Keratinocyte (primary cell): Measurements from ENCODE around the gene GNB1. TPM values are rescaled to one million over a fixed set of nuclear protein-coding genes. Genes with fewer than 3 reads are reported as not detected.

Experiments
- DNase-seq: peaks from one replicate; pipeline ENCODE4 v3.0.0-alpha.2; 2011; ENCODE audit warnings: low read depth, missing footprints, low spot score
- FAIRE-seq: peaks from 2 replicates; lab custom pipeline; 2011; peaks lifted over from hg19 to GRCh38; lab: Jason Lieb, UNC
- H2AFZ ChIP-seq: 2 replicates; pipeline ENCODE4 v1.6.0; 2012; ENCODE audit warnings: low read length, control low read depth, inconsistent platforms; ENCODE audit not compliant: control insufficient read depth
- H3K27ac ChIP-seq: 2 replicates; pipeline ENCODE4 v1.5.1; 2011; ENCODE audit warnings: low read length; ENCODE audit not compliant: control insufficient read depth, insufficient read depth
- H3K27me3 ChIP-seq: 3 replicates; pipeline ENCODE4 v1.6.0; 2011; ENCODE audit warnings: low read length; ENCODE audit not compliant: control insufficient read depth, insufficient read depth; ENCODE audit errors: extremely low read depth
- H3K36me3 ChIP-seq, 2 experiments: 2 replicates in 1 of 2; 3 replicates in 1 of 2; pipeline ENCODE4 v1.5.1; 2011; ENCODE audit warnings: low read length in 2 of 2, mild to moderate bottlenecking in 1 of 2; ENCODE audit not compliant: control insufficient read depth in 2 of 2, insufficient read depth in 2 of 2; ENCODE audit errors: extremely low read depth in 1 of 2
- H3K4me1 ChIP-seq: 3 replicates; pipeline ENCODE4 v1.5.1; 2011; ENCODE audit warnings: low read length; ENCODE audit not compliant: control insufficient read depth, insufficient read depth; ENCODE audit errors: extremely low read depth
- H3K4me2 ChIP-seq: 3 replicates; pipeline ENCODE4 v1.6.0; 2011; ENCODE audit warnings: low read depth, low read length; ENCODE audit not compliant: control insufficient read depth, insufficient read depth; ENCODE audit errors: extremely low read depth
- H3K4me3 ChIP-seq, 3 experiments: fragments of 200-600 bp in 1 of 3; sonication (generic) in 1 of 3; 2 replicates in 2 of 3; 3 replicates in 1 of 3; pipeline ENCODE4 v1.5.1; 2011 to 2016; ENCODE audit warnings: low read length in 3 of 3, mild to moderate bottlenecking in 3 of 3, control low read depth in 2 of 3, inconsistent platforms in 1 of 3, low read depth in 1 of 3, mixed read lengths in 1 of 3, mixed run types in 1 of 3, moderate library complexity in 1 of 3; ENCODE audit not compliant: control insufficient read depth in 2 of 3, insufficient read depth in 2 of 3; ENCODE audit errors: extremely low read depth in 1 of 3
- H3K79me2 ChIP-seq: 2 replicates; pipeline ENCODE4 v1.6.0; 2012; ENCODE audit warnings: low read length; ENCODE audit not compliant: control insufficient read depth, insufficient read depth
- H3K9ac ChIP-seq: 3 replicates; pipeline ENCODE4 v1.6.0; 2011; ENCODE audit warnings: low read length; ENCODE audit not compliant: control insufficient read depth, insufficient read depth; ENCODE audit errors: extremely low read depth
- H3K9me1 ChIP-seq: 3 replicates; pipeline ENCODE4 v1.6.0; 2011; ENCODE audit warnings: low read length; ENCODE audit not compliant: control insufficient read depth, insufficient read depth; ENCODE audit errors: extremely low read depth
- H3K9me3 ChIP-seq: 2 replicates; pipeline ENCODE4 v1.5.1; 2012; ENCODE audit warnings: low read depth, low read length; ENCODE audit not compliant: control insufficient read depth
- H4K20me1 ChIP-seq: 3 replicates; pipeline ENCODE4 v1.6.0; 2011; ENCODE audit warnings: low read length; ENCODE audit not compliant: control insufficient read depth, insufficient read depth; ENCODE audit errors: extremely low read depth
- EZH2 ChIP-seq: IDR thresholded peaks from one replicate; pipeline ENCODE4 v1.6.1; 2012; ENCODE audit warnings: inconsistent platforms, mild to moderate bottlenecking, low read length, moderate library complexity
- dilution Hi-C: fragments of 300-500 bp; cut with MboI; formaldehyde crosslinking; loops from one replicate; pipeline ENCODE4 v1.7.0; 2020; ENCODE audit warnings: low sequenced_read_pairs; ENCODE audit not compliant: extremely low pct_ligation_motif_present
- polyA plus RNA-seq, 5 experiments: library from polyadenylated mRNA; depleted of rRNA in 3 of 5; stranded (reverse) in 3 of 5; stranded (forward) in 1 of 5; unstranded in 1 of 5; fragments of >200 nt; gene quantifications; 1 replicate in 1 of 5; 2 replicates in 3 of 5; 3 replicates in 1 of 5; pipeline versions ENCODE4 v1.2.1 to v1.2.3, GENCODE V29; 2011 to 2012; ENCODE audit warnings: missing spikeins in 2 of 5, low read depth in 1 of 5, low replicate concordance in 1 of 5
- TF ChIP-seq, protein P1 (sequence below), 3 experiments: IDR thresholded peaks in 1 of 3; conservative IDR thresholded peaks in 1 of 3; optimal IDR thresholded peaks in 1 of 3; 2 replicates in 2 of 3; 3 replicates in 1 of 3; pipeline versions ENCODE3 to v1.5.1; 2011; ENCODE audit warnings: low read length in 3 of 3, mild to moderate bottlenecking in 3 of 3, moderate library complexity in 2 of 3, control low read depth in 1 of 3, inconsistent platforms in 1 of 3; ENCODE audit not compliant: insufficient read depth in 2 of 3; ENCODE audit errors: extremely low read depth in 1 of 3

Gene GNB1
- polyA plus RNA-seq, 1 donor (not counting 4 experiments of a cell fraction or from before 2014, with no cell fraction given): 364 TPM

DNA sequence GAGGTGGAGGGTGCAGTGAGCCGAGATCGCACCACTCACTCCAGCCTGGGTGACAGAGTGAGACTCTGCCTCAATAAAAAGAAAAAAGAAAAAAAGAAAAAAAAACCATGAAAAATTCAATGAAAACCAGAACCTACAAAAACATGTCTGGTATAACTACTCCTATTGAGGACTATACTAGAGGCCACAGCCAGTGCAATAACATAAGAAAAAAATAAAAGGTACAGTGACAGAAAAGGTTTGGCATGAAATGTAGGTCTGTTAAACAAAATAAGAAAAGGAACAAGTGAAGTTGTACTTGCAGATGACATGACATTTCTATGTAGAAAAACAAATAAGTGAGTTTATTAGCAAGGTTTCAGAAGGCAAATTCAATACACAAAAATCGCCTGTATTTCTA is 120.8 kb downstream of the GNB1 start:
- Histone ChIP-seq H3K4me1 (no peaks in the 10 kb centered on the region), H4K20me1 (no peaks in the 10 kb centered on the region), H3K4me3 (no peak overlapping the region), H3K9ac (no peak overlapping the region), H3K36me3 (peaks cover 7 to 13% of the 10 kb centered on the region in 2 experiments), H3K79me2 (peaks cover 91% of the 10 kb centered on the region), H3K27me3 (no peaks in the 10 kb centered on the region), H2AFZ (no peak overlapping the region), H3K4me2 (no peak overlapping the region), H3K9me3 (peaks cover 2% of the 10 kb centered on the region), H3K9me1 (peaks cover 4% of the 10 kb centered on the region), H3K27ac (no peak overlapping the region)
- TF ChIP-seq EZH2: no peak
- TF ChIP-seq, protein P1, sequence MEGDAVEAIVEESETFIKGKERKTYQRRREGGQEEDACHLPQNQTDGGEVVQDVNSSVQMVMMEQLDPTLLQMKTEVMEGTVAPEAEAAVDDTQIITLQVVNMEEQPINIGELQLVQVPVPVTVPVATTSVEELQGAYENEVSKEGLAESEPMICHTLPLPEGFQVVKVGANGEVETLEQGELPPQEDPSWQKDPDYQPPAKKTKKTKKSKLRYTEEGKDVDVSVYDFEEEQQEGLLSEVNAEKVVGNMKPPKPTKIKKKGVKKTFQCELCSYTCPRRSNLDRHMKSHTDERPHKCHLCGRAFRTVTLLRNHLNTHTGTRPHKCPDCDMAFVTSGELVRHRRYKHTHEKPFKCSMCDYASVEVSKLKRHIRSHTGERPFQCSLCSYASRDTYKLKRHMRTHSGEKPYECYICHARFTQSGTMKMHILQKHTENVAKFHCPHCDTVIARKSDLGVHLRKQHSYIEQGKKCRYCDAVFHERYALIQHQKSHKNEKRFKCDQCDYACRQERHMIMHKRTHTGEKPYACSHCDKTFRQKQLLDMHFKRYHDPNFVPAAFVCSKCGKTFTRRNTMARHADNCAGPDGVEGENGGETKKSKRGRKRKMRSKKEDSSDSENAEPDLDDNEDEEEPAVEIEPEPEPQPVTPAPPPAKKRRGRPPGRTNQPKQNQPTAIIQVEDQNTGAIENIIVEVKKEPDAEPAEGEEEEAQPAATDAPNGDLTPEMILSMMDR (optimal IDR thresholded peaks at IDR 0.05 in 1 of 3, IDR thresholded peaks at IDR 0.05 in 1 of 3, conservative IDR thresholded peaks at IDR 0.05 in 1 of 3; ENCODE audit: extremely low read depth in 1 of 3, insufficient read depth in 2 of 3, low read length in 3 of 3): no peak
- dilution Hi-C loops: no loop called here
- DNase-seq (no peak), FAIRE-seq (no peak)

GRCh38 chr1:1768249-1768992 is 122.5 kb downstream of the GNB1 start:
- no peak overlapping the region for H3K4me2 ChIP-seq
- no peak for TF ChIP-seq EZH2
- TF ChIP-seq, protein P1 (optimal IDR thresholded peaks at IDR 0.05 in 1 of 3, IDR thresholded peaks at IDR 0.05 in 1 of 3, conservative IDR thresholded peaks at IDR 0.05 in 1 of 3; ENCODE audit: extremely low read depth in 1 of 3, insufficient read depth in 2 of 3, low read length in 3 of 3): no peak
- peaks cover 10 to 25% of the 10 kb centered on the region in 2 experiments for H3K36me3 ChIP-seq
- H3K9me3 ChIP-seq: peaks cover 2% of the 10 kb centered on the region
- FAIRE-seq (no peak), DNase-seq (no peak)
- H2AFZ ChIP-seq: no peak overlapping the region
- H4K20me1 ChIP-seq: no peaks in the 10 kb centered on the region
- no peaks in the 10 kb centered on the region for H3K27me3 ChIP-seq
- peaks cover 4% of the 10 kb centered on the region for H3K9me1 ChIP-seq
- no peak overlapping the region for H3K27ac ChIP-seq
- peaks cover 88% of the 10 kb centered on the region for H3K79me2 ChIP-seq
- H3K4me3 ChIP-seq: no peak overlapping the region
- H3K9ac ChIP-seq: no peak overlapping the region
- dilution Hi-C loops: no loop called here
- H3K4me1 ChIP-seq: no peaks in the 10 kb centered on the region
